CD4-positive, alpha-beta memory T cell (primary cell): ENCODE measurements around the gene EPHB1. TPM values are rescaled to one million over a fixed set of nuclear protein-coding genes. Genes with fewer than 3 reads are reported as not detected.

Experiments
- CTCF ChIA-PET: fragments of 350-600 bp; sonication (Branson Sonifier 250); formaldehyde crosslinking; loops from one replicate; lab custom pipeline; 2021; ENCODE audit warnings: inconsistent platforms; ENCODE audit not compliant: partially characterized antibody; lab: Charles Lee
- POLR2A ChIA-PET: fragments of 350-600 bp; sonication (Branson Sonifier 250); formaldehyde crosslinking; loops from one replicate; lab custom pipeline; 2021; ENCODE audit not compliant: partially characterized antibody; lab: Charles Lee
- DNase-seq, 5 donors: peaks; one replicate each; pipeline versions ENCODE4 v3.0.0 to v3.0.0-alpha.2; 2020 to 2022; ENCODE audit warnings: mixed read lengths in 1 of 5
- H3K27ac ChIP-seq: one replicate; pipeline ENCODE4 v1.7.0; 2013; ENCODE audit warnings: low read depth, low read length
- H3K27me3 ChIP-seq: 2 replicates; pipeline ENCODE4 v1.7.0; 2013; ENCODE audit warnings: mild to moderate bottlenecking, low read length, moderate library complexity; ENCODE audit not compliant: insufficient read depth
- H3K36me3 ChIP-seq: 2 replicates; pipeline ENCODE4 v1.7.0; 2013; ENCODE audit warnings: mild to moderate bottlenecking, low read length, moderate library complexity; ENCODE audit not compliant: insufficient read depth
- H3K4me1 ChIP-seq: 2 replicates; pipeline ENCODE4 v1.7.0; 2013; ENCODE audit warnings: mild to moderate bottlenecking, low read length, moderate library complexity; ENCODE audit not compliant: insufficient read depth
- H3K4me3 ChIP-seq, 2 donors: one replicate each; pipeline ENCODE4 v1.7.0; 2013; ENCODE audit warnings: low read length in 2 of 2, mild to moderate bottlenecking in 1 of 2
- H3K9me3 ChIP-seq, 2 donors: one replicate each; pipeline ENCODE4 v1.7.0; 2013; ENCODE audit warnings: low read length in 2 of 2, control low read depth in 1 of 2; ENCODE audit not compliant: control insufficient read depth in 1 of 2
- H3K27ac Mint-ChIP-seq, 7 donors: one replicate each; pipeline ENCODE4 v1.8.0; 2020 to 2021; ENCODE audit warnings: mixed read lengths in 7 of 7, mild to moderate bottlenecking in 6 of 7, inconsistent platforms in 3 of 7, moderate library complexity in 3 of 7
- H3K27me3 Mint-ChIP-seq, 2 donors: one replicate each; pipeline ENCODE4 v1.8.0; 2020 to 2021; ENCODE audit warnings: mixed read lengths in 2 of 2
- H3K36me3 Mint-ChIP-seq, 2 donors: one replicate each; pipeline ENCODE4 v1.8.0; 2020 to 2021; ENCODE audit warnings: mixed read lengths in 2 of 2, inconsistent platforms in 1 of 2, mild to moderate bottlenecking in 1 of 2
- H3K4me1 Mint-ChIP-seq, 4 donors: one replicate each; pipeline ENCODE4 v1.8.0; 2020 to 2021; ENCODE audit warnings: mixed read lengths in 4 of 4, mild to moderate bottlenecking in 1 of 4
- H3K4me3 Mint-ChIP-seq, 8 donors: one replicate each; pipeline ENCODE4 v1.8.0; 2020 to 2021; ENCODE audit warnings: mixed read lengths in 8 of 8, mild to moderate bottlenecking in 7 of 8, moderate library complexity in 6 of 8, inconsistent platforms in 3 of 8
- H3K9me3 Mint-ChIP-seq, 8 donors: one replicate each; pipeline ENCODE4 v1.8.0; 2020 to 2021; ENCODE audit warnings: mixed read lengths in 8 of 8, mild to moderate bottlenecking in 5 of 8, inconsistent platforms in 3 of 8, moderate library complexity in 1 of 8
- intact Hi-C: fragments of 100-400 bp; cut with micrococcal nuclease; formaldehyde crosslinking; loops from one replicate; pipeline ENCODE4 v1.15.1; 2023
- polyA plus RNA-seq, 2 donors: library from polyadenylated mRNA; unstranded; fragments of 300-500 nt; fragmentation: Illumina TruSeq; gene quantifications; one replicate each; pipeline ENCODE4 v1.2.3, GENCODE V29; 2021
- total RNA-seq, 2 experiments: library from RNA; stranded (reverse); gene quantifications; one replicate each; pipeline ENCODE4 v1.2.3, GENCODE V29; 2021

EPHB1 gene
- total and polyA plus RNA-seq, 4 experiments from 2014 or later, result 0.30 to 0.69 (median 0.43) TPM; not detected in 1

DNA sequence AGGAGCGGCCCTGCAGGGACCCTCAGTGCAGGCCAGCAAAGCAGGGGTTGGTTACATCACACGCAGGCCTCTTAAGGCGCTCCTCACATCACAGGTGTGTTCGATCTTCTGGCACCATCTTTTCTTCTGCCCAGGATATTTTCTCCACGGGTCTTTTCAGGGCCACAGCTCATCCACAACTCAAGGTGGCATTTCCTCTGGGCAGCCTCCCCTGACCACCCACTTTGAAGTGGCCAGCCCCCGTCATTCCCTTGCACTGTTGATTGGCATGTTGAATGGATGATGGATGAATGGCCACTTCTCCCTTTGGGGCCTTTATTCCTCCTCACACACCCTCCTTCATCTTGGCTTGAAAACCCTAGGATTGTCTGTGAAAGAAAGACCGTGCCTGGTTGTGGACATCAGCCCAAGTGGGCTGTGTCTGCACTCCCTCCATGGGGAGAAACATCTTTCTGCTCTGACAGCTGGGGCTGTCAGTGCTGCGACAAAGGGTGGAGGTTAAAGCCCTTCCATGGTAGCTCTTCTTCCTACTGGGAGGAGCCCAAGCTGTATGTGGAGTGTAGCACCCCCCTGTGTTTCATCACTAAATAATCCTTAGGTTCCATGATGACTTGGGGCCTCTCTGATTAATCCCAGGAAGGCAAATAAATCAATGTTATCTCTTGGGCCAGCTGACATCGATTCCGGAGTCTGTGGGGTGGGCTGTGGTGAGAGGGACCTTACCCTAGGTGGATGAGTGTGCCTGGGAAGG, 102.5 kb downstream of the EPHB1 start:
- no peaks in the 10 kb centered on the region for H3K36me3 Mint-ChIP-seq
- intact Hi-C loops, result no loop called here
- no peak overlapping the region for H3K4me3 Mint-ChIP-seq
- Histone ChIP-seq H3K27me3 (no peaks in the 10 kb centered on the region), H3K4me3 (no peak overlapping the region), H3K36me3 (no peaks in the 10 kb centered on the region), H3K4me1 (no peaks in the 10 kb centered on the region), H3K9me3 (no peaks in the 10 kb centered on the region), H3K27ac (no peak overlapping the region)
- H3K27ac Mint-ChIP-seq, result no peak overlapping the region
- POLR2A ChIA-PET, result no interaction called here
- CTCF ChIA-PET, result no interaction called here
- peaks cover 0 to 5% (median 0%) of the 10 kb centered on the region in 8 donors for H3K9me3 Mint-ChIP-seq
- H3K27me3 Mint-ChIP-seq, result peaks cover 0 to 8% of the 10 kb centered on the region in 2 donors
- no peaks in the 10 kb centered on the region for H3K4me1 Mint-ChIP-seq
- no peak for DNase-seq

DNA sequence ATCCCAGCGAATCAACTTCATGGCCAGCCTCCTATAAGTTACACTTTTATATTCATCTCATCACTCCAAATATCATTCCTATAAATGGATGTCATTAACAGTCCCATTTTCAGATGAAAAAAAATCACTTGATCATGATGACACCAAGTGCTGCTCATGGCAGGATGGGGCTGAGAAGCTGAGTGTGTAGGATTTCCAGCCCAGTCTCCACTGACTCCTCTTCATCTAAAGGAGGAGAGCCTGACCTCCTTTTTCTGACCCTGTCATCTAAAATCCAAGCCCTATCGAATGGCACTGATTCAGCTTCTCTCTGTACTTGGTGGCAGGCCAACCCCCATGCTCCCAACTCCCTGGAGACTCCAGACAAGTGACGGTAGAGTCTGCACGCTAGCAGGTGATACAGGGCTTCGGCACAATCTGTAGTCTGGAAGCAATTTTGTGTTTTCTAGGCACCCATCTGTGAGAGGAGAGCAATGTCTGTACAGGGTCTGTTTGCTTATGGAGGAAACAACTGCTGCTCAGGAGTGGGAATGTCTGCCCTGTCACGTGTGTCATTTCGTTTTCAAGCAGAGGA, 103.2 kb downstream of the EPHB1 start:
- Histone ChIP-seq H3K27ac (no peak overlapping the region), H3K4me1 (no peaks in the 10 kb centered on the region), H3K9me3 (no peaks in the 10 kb centered on the region), H3K36me3 (no peaks in the 10 kb centered on the region), H3K27me3 (no peaks in the 10 kb centered on the region), H3K4me3 (no peak overlapping the region)
- Mint-ChIP-seq H3K4me1 (no peaks in the 10 kb centered on the region), H3K4me3 (no peak overlapping the region), H3K9me3 (peaks cover 0 to 5% (median 0%) of the 10 kb centered on the region in 8 donors), H3K27me3 (peaks cover 0 to 8% of the 10 kb centered on the region in 2 donors), H3K27ac (no peak overlapping the region), H3K36me3 (no peaks in the 10 kb centered on the region)
- ChIA-PET POLR2A (no interaction called here), CTCF (no interaction called here)
- intact Hi-C loops, result no loop called here
- no peak for DNase-seq

DNA sequence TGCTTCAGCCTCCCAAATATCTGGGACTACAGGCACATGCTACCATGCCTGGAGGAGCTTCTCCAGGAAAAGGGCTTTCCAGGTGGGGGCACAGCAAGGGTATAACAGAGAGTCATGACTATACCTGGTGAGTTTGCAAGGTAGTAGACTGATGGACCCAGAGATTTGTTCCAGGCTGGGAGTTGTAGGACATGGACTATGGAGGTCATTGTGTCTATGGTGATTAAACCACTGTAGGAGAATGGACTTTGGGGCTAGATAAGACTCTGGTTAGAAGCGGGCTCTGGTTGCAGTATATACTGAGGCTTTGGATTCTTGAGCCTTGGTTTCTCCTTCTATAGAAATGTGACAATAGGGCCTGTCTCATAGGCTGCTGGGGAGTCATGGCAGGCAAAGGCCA, 104.7 kb downstream of the EPHB1 start:
- H3K4me1 Mint-ChIP-seq, result peaks cover 0 to 5% (median 1%) of the 10 kb centered on the region in 4 donors
- Histone ChIP-seq H3K27me3 (no peaks in the 10 kb centered on the region), H3K27ac (no peak overlapping the region), H3K4me3 (no peak overlapping the region), H3K9me3 (no peaks in the 10 kb centered on the region), H3K36me3 (no peaks in the 10 kb centered on the region), H3K4me1 (no peaks in the 10 kb centered on the region)
- CTCF ChIA-PET, result no interaction called here
- H3K27ac Mint-ChIP-seq, result no peak overlapping the region
- H3K9me3 Mint-ChIP-seq, result no peaks in the 10 kb centered on the region
- H3K4me3 Mint-ChIP-seq, result no peak overlapping the region
- DNase-seq, result no peak
- no peaks in the 10 kb centered on the region for H3K36me3 Mint-ChIP-seq
- intact Hi-C loops, result no loop called here
- H3K27me3 Mint-ChIP-seq, result peaks cover 0 to 7% of the 10 kb centered on the region in 2 donors
- POLR2A ChIA-PET, result no interaction called here

DNA sequence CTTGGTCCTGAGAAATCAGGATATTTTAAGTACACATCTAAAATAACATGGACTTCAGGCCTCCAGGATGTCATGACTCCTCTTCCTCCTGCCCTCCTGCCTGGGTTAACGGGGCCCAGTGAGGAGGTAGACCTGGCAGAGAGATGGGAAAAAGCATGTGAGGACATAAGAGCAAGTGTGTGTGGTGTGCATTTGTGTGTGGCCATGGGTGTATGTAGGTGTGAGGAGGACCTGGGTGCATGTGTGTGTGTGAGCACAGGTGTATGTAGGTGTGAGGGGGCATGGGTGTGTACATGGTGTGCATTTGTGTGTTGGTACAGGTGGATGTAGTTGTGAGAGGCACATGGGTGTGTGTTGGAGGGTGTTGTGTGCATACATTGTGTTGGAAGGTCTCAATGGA, 105.4 kb downstream of the EPHB1 start:
- Mint-ChIP-seq H3K9me3 (no peaks in the 10 kb centered on the region), H3K4me1 (peaks cover 0 to 5% (median 1%) of the 10 kb centered on the region in 4 donors), H3K27me3 (peaks cover 0 to 6% of the 10 kb centered on the region in 2 donors), H3K36me3 (no peaks in the 10 kb centered on the region), H3K27ac (no peak overlapping the region), H3K4me3 (no peak overlapping the region)
- Histone ChIP-seq H3K4me1 (no peaks in the 10 kb centered on the region), H3K27me3 (no peaks in the 10 kb centered on the region), H3K27ac (no peak overlapping the region), H3K4me3 (no peak overlapping the region), H3K36me3 (no peaks in the 10 kb centered on the region), H3K9me3 (no peaks in the 10 kb centered on the region)
- no peak for DNase-seq
- POLR2A ChIA-PET, result no interaction called here
- intact Hi-C loops, result no loop called here
- CTCF ChIA-PET, result no interaction called here

DNA sequence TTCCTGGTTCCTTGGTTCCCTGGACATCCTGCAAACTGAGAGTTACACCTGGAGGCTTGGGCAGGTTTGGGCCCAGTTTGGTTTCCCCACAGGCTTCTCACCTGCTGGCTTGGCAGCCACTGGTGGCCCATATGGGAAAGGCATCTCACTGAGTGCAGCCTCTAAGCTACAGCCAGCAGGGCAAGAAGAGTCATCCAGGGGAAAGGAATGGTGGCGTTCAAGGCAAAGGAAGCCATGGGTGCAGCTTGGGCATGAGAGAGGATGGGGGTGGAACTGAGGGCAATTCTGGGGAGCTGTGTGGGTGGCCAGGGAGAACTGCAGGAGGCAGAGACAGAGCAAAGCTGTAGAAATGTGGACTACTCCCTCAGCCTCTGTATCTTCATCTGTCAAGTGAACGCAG, 106.4 kb downstream of the EPHB1 start:
- intact Hi-C loops, result no loop called here
- DNase-seq, result no peak
- no peak overlapping the region for H3K27ac ChIP-seq
- no peaks in the 10 kb centered on the region for H3K9me3 ChIP-seq
- H3K4me1 ChIP-seq, result no peaks in the 10 kb centered on the region
- Mint-ChIP-seq H3K4me1 (peaks cover 0 to 5% (median 1%) of the 10 kb centered on the region in 4 donors), H3K4me3 (no peak overlapping the region), H3K36me3 (no peaks in the 10 kb centered on the region), H3K27ac (no peak overlapping the region), H3K27me3 (peaks cover 0 to 6% of the 10 kb centered on the region in 2 donors), H3K9me3 (no peaks in the 10 kb centered on the region)
- no peak overlapping the region for H3K4me3 ChIP-seq
- H3K36me3 ChIP-seq, result no peaks in the 10 kb centered on the region
- ChIA-PET POLR2A (no interaction called here), CTCF (no interaction called here)
- H3K27me3 ChIP-seq, result no peaks in the 10 kb centered on the region

DNA sequence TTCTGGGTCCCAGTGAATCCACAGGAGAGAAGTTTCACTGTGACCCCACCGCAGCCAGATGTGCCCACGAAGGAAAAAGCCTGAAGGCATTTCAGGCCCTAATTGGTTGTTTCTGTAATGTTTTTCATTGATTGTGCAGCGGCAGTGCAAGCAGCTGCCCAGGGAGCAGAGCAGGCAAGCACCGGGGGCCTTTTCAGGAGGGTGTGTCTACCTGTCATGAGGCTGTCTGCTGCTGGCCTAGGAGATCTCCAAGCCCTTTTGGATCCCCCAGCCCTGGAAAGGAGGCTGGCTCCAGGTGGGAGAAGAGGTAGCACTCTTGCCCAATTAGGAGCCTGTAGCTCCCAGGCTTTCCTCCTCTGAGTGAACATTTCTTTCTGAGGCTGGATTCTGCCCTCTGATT, 108.8 kb downstream of the EPHB1 start:
- Mint-ChIP-seq H3K9me3 (no peaks in the 10 kb centered on the region), H3K36me3 (no peaks in the 10 kb centered on the region), H3K27ac (no peak overlapping the region), H3K27me3 (peaks cover 0 to 6% of the 10 kb centered on the region in 2 donors), H3K4me3 (no peak overlapping the region), H3K4me1 (peaks cover 0 to 5% (median 1%) of the 10 kb centered on the region in 4 donors)
- Histone ChIP-seq H3K4me3 (no peak overlapping the region), H3K27me3 (no peaks in the 10 kb centered on the region), H3K9me3 (no peaks in the 10 kb centered on the region), H3K36me3 (no peaks in the 10 kb centered on the region), H3K4me1 (no peaks in the 10 kb centered on the region), H3K27ac (no peak overlapping the region)
- intact Hi-C loops, result no loop called here
- POLR2A ChIA-PET, result no interaction called here
- CTCF ChIA-PET, result no interaction called here
- no peak for DNase-seq

DNA sequence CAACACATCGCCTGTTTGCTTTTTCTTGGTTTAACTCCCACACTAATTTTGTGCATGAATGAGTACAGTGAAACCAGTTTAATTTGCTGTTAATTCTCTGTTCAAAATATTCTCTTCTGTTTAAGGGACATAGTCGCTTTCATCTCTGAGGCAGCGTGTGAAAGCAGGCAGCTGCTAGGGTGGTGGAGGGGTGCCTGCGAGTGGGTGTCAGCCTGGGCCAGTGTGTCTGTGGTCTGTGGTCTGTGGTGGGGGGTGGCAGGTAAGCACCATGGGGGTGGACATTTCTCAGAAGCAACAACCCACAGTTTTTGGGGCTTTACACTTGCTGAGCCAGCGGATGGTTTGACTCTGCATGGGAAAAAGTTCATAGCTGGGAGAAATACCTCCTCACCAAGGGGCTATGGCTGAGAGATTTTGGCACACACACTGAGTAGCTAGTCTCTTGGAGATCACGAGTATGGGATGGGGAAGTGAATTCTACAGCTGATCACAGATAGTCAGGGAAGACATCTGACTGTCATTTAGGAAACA, 109.2 kb downstream of the EPHB1 start:
- CTCF ChIA-PET, result no interaction called here
- H3K9me3 Mint-ChIP-seq, result no peaks in the 10 kb centered on the region
- no peak overlapping the region for H3K4me3 Mint-ChIP-seq
- H3K27ac ChIP-seq, result no peak overlapping the region
- peaks cover 0 to 5% (median 1%) of the 10 kb centered on the region in 4 donors for H3K4me1 Mint-ChIP-seq
- intact Hi-C loops, result no loop called here
- no peaks in the 10 kb centered on the region for H3K36me3 Mint-ChIP-seq
- no peaks in the 10 kb centered on the region for H3K4me1 ChIP-seq
- no peaks in the 10 kb centered on the region for H3K27me3 ChIP-seq
- DNase-seq, result no peak
- no peak overlapping the region for H3K4me3 ChIP-seq
- peaks cover 0 to 4% of the 10 kb centered on the region in 2 donors for H3K27me3 Mint-ChIP-seq
- H3K27ac Mint-ChIP-seq, result peak overlapping the region in 1 of 7 donors; percentile 49
- H3K9me3 ChIP-seq, result no peaks in the 10 kb centered on the region
- POLR2A ChIA-PET, result no interaction called here
- no peaks in the 10 kb centered on the region for H3K36me3 ChIP-seq
